Liver (tissue), 9 donors: ENCODE data around the gene ZNRF3. TPM values are rescaled to one million over a fixed set of nuclear protein-coding genes. Genes with fewer than 3 reads are reported as not detected.

Experiments
- DNase-seq: peaks from one replicate; pipeline ENCODE4 v3.0.0-alpha.2; 2017; ENCODE audit warnings: low spot score
- H3K27ac ChIP-seq, 2 donors: one replicate each; pipeline ENCODE4 v1.7.0; 2013; ENCODE audit warnings: inconsistent platforms in 2 of 2, low read length in 2 of 2, control low read depth in 1 of 2, low read depth in 1 of 2, mild to moderate bottlenecking in 1 of 2
- H3K27me3 ChIP-seq, 4 donors: one replicate each; pipeline versions ENCODE4 v1.6.1 to v1.7.0; 2013; ENCODE audit warnings: low read length in 3 of 4, inconsistent platforms in 1 of 4, mild to moderate bottlenecking in 1 of 4, moderate library complexity in 1 of 4; ENCODE audit not compliant: control insufficient read depth in 4 of 4, insufficient read depth in 4 of 4
- H3K36me3 ChIP-seq, 4 donors: one replicate each; pipeline versions ENCODE4 v1.6.1 to v1.7.0; 2013; ENCODE audit warnings: low read length in 3 of 4, mild to moderate bottlenecking in 3 of 4, low read depth in 1 of 4, moderate library complexity in 1 of 4; ENCODE audit not compliant: control insufficient read depth in 4 of 4, insufficient read depth in 3 of 4
- H3K4me1 ChIP-seq, 4 donors: one replicate each; pipeline versions ENCODE4 v1.6.1 to v1.7.0; 2013; ENCODE audit warnings: low read length in 3 of 4, mild to moderate bottlenecking in 3 of 4, moderate library complexity in 1 of 4; ENCODE audit not compliant: control insufficient read depth in 4 of 4, insufficient read depth in 4 of 4
- H3K4me3 ChIP-seq, 3 donors: one replicate each; pipeline versions ENCODE4 v1.6.1 to v1.7.0; 2013; ENCODE audit warnings: low read length in 3 of 3, control low read depth in 1 of 3, low read depth in 1 of 3, mild to moderate bottlenecking in 1 of 3
- H3K9ac ChIP-seq, 2 donors: one replicate each; pipeline ENCODE4 v1.7.0; 2013; ENCODE audit warnings: low read length in 2 of 2, mild to moderate bottlenecking in 2 of 2, moderate library complexity in 2 of 2, control low read depth in 1 of 2, low read depth in 1 of 2
- H3K9me3 ChIP-seq, 4 donors: one replicate each; pipeline versions ENCODE4 v1.6.1 to v1.7.0; 2013; ENCODE audit warnings: low read length in 3 of 4; ENCODE audit not compliant: control insufficient read depth in 4 of 4
- ATF3 ChIP-seq: IDR thresholded peaks from 2 replicates; pipeline ENCODE4 v1.6.1; 2016; ENCODE audit warnings: antibody characterized with exemption
- CTCF ChIP-seq: fragments of 150-350 bp; IDR thresholded peaks from 2 replicates; pipeline ENCODE4 v1.5.1; 2017; ENCODE audit warnings: improper control_type of control experiment, low read depth, low read length; ENCODE audit not compliant: missing input control
- EGR1 ChIP-seq, 2 donors: IDR thresholded peaks; 2 replicates each; pipeline ENCODE4 v1.6.1; 2016 to 2018; ENCODE audit warnings: antibody characterized with exemption in 2 of 2, low read depth in 2 of 2
- FOXA1 ChIP-seq: IDR thresholded peaks from 2 replicates; pipeline ENCODE4 v1.6.1; 2016; ENCODE audit warnings: antibody characterized with exemption
- FOXA2 ChIP-seq: IDR thresholded peaks from 2 replicates; pipeline ENCODE4 v1.6.1; 2016; ENCODE audit warnings: antibody characterized with exemption
- GABPA ChIP-seq, 2 donors: IDR thresholded peaks in 1 of 2; conservative IDR thresholded peaks in 1 of 2; 2 replicates each; pipeline ENCODE4 v1.6.1; 2016; ENCODE audit warnings: antibody characterized with exemption in 2 of 2, mild to moderate bottlenecking in 1 of 2, moderate library complexity in 1 of 2
- HNF4A ChIP-seq, 2 donors: conservative IDR thresholded peaks; 2 replicates each; pipeline ENCODE4 v1.6.1; 2016; ENCODE audit warnings: antibody characterized with exemption in 2 of 2, mild to moderate bottlenecking in 2 of 2
- JUND ChIP-seq, 2 donors: IDR thresholded peaks; 2 replicates each; pipeline ENCODE4 v1.6.1; 2016; ENCODE audit warnings: antibody characterized with exemption in 2 of 2
- MAX ChIP-seq: IDR thresholded peaks from 2 replicates; pipeline ENCODE4 v1.6.1; 2016; ENCODE audit warnings: antibody characterized with exemption
- NR2F2 ChIP-seq: IDR thresholded peaks from 2 replicates; pipeline ENCODE4 v1.6.1; 2016; ENCODE audit warnings: antibody characterized with exemption
- RAD21 ChIP-seq, 2 donors: IDR thresholded peaks; 2 replicates each; pipeline ENCODE4 v1.6.1; 2016; ENCODE audit warnings: antibody characterized with exemption in 2 of 2, mild to moderate bottlenecking in 2 of 2
- REST ChIP-seq: IDR thresholded peaks from 2 replicates; pipeline ENCODE4 v1.6.1; 2016; ENCODE audit warnings: antibody characterized with exemption, mild to moderate bottlenecking
- RXRA ChIP-seq, 2 donors: IDR thresholded peaks; 2 replicates each; pipeline ENCODE4 v1.6.1; 2017 to 2018; ENCODE audit warnings: antibody characterized with exemption in 2 of 2, mild to moderate bottlenecking in 1 of 2
- SP1 ChIP-seq: IDR thresholded peaks from 2 replicates; pipeline ENCODE4 v1.6.1; 2018; ENCODE audit warnings: antibody characterized with exemption, mild to moderate bottlenecking
- TAF1 ChIP-seq: conservative IDR thresholded peaks from 2 replicates; pipeline ENCODE4 v1.6.1; 2016; ENCODE audit warnings: antibody characterized with exemption, mild to moderate bottlenecking
- YY1 ChIP-seq: IDR thresholded peaks from 2 replicates; pipeline ENCODE4 v1.6.1; 2016; ENCODE audit warnings: antibody characterized with exemption, mild to moderate bottlenecking
- ZBTB33 ChIP-seq: IDR thresholded peaks from 2 replicates; pipeline ENCODE4 v1.6.1; 2016; ENCODE audit warnings: antibody characterized with exemption
- WGBS: extraction: QIAGEN DNeasy Blood & Tissue Kit; methylation state at CpG from one replicate; pipeline ENCODE4 v1.1.7; 2013; 5-methylcytosine and 5-hydroxymethylcytosine counted together
- polyA plus RNA-seq, 2 donors: library from polyadenylated mRNA; stranded (reverse) in 1 of 2; unstranded in 1 of 2; fragments of 200-250 nt in 1 of 2; fragments of >200 nt in 1 of 2; fragmentation: Nextera tagmentation in 1 of 2; extraction: Ambion mirVana in 1 of 2; gene quantifications; one replicate each; pipeline versions ENCODE4 v1.2.1 to v1.2.3, GENCODE V29; 2013 to 2015
- total RNA-seq, 2 donors: library from RNA; depleted of rRNA; stranded (reverse); fragments of >200 nt; gene quantifications; one replicate each; pipeline ENCODE4 v1.2.3, GENCODE V29; 2014
- donor health status: healthy.
- donor health status: healthy.
- donor health status: healthy.
- donor health status: healthy.
- donor health status: healthy.

ZNRF3 gene
- total and polyA plus RNA-seq, 4 donors, result 2.2 to 5.9 (median 4.7) TPM

GRCh38 chr22:28914201-28914600, 30.8 kb downstream of the ZNRF3 start:
- no peaks in the 10 kb centered on the region for H3K27me3 ChIP-seq
- no peak overlapping the region for H3K9ac ChIP-seq
- DNase-seq, result no peak
- WGBS, result 89% methylated on average over 6 of the region's 6 CpGs
- no peak overlapping the region for H3K4me3 ChIP-seq
- H3K36me3 ChIP-seq, result no peaks in the 10 kb centered on the region
- no peak for TF ChIP-seq SP1
- TF ChIP-seq FOXA2, result no peak
- no peak for TF ChIP-seq ZBTB33
- no peak for TF ChIP-seq HNF4A (conservative IDR thresholded peaks at IDR 0.05)
- no peak for TF ChIP-seq TAF1
- TF ChIP-seq JUND (IDR thresholded peaks at IDR 0.05), result no peak
- TF ChIP-seq YY1, result no peak
- no peak for TF ChIP-seq REST
- no peak for TF ChIP-seq NR2F2
- no peak for TF ChIP-seq EGR1 (IDR thresholded peaks at IDR 0.05; ENCODE audit: low read depth in 2 of 2)
- TF ChIP-seq ATF3, result no peak
- no peak for TF ChIP-seq RAD21 (IDR thresholded peaks at IDR 0.05)
- peaks cover 6 to 41% (median 27%) of the 10 kb centered on the region in 4 donors for H3K4me1 ChIP-seq
- no peaks in the 10 kb centered on the region for H3K9me3 ChIP-seq
- no peak overlapping the region for H3K27ac ChIP-seq

GRCh38 chr22:28915969-28916368, 32.6 kb downstream of the ZNRF3 start:
- Histone ChIP-seq H3K9me3 (no peaks in the 10 kb centered on the region), H3K27ac (no peak overlapping the region), H3K9ac (no peak overlapping the region), H3K4me1 (peaks cover 10 to 32% (median 20%) of the 10 kb centered on the region in 4 donors), H3K27me3 (no peaks in the 10 kb centered on the region), H3K4me3 (no peak overlapping the region), H3K36me3 (no peaks in the 10 kb centered on the region)
- DNase-seq, result no peak
- TF ChIP-seq NR2F2 (no peak), JUND (IDR thresholded peaks at IDR 0.05) (no peak), FOXA1 (no peak), RXRA (IDR thresholded peaks at IDR 0.05) (no peak), CTCF (no peak), REST (no peak), TAF1 (no peak), SP1 (no peak), RAD21 (IDR thresholded peaks at IDR 0.05) (no peak), EGR1 (IDR thresholded peaks at IDR 0.05; ENCODE audit: low read depth in 2 of 2) (no peak), HNF4A (conservative IDR thresholded peaks at IDR 0.05) (no peak), GABPA (IDR thresholded peaks at IDR 0.05 in 1 of 2, conservative IDR thresholded peaks at IDR 0.05 in 1 of 2) (no peak), MAX (no peak), YY1 (no peak)
- WGBS, result 84% methylated on average over 3 of the region's 3 CpGs
